Measurements from ENCODE around the gene NKAIN2. TPM values are rescaled to one million over a fixed set of nuclear protein-coding genes. Genes with fewer than 3 reads are reported as not detected.

The NKAIN2 gene
- total RNA-seq, 2 donors from 2014 or later = 0.68 TPM; not detected in 1

- Histone ChIP-seq H3K4me3 (no peak overlapping the region), H3K36me3 (no peaks in the 10 kb centered on the region), H3K4me1 (replicated peaks) (no peaks in the 10 kb centered on the region), H3K27me3 (replicated peaks; ENCODE audit: insufficient read depth) (no peaks in the 10 kb centered on the region), H3K27ac (no peak overlapping the region), H3K9me3 (no peaks in the 10 kb centered on the region)
- intact Hi-C loops (cut with DNase I) = no loop called here
- no peak for DNase-seq (ENCODE audit: low spot score)
- 97% methylated on average over 2 of the region's 2 CpGs for WGBS
- TF ChIP-seq POLR2A (IDR thresholded peaks at IDR 0.05) = no peak
- no peak for TF ChIP-seq CTCF (IDR thresholded peaks at IDR 0.05)
- no peak for TF ChIP-seq POLR2AphosphoS5 (IDR thresholded peaks at IDR 0.05)
Measured at GRCh38 chr6:124197148-124197547, 393.5 kb downstream of the NKAIN2 start.

GRCh38 chr6:124199286-124199685 is 395.6 kb downstream of the NKAIN2 start:
- 44% methylated on average over 3 of the region's 3 CpGs for WGBS
- H3K9me3 ChIP-seq = no peaks in the 10 kb centered on the region
- no peak overlapping the region for H3K27ac ChIP-seq
- TF ChIP-seq CTCF (IDR thresholded peaks at IDR 0.05) = no peak
- TF ChIP-seq POLR2A (IDR thresholded peaks at IDR 0.05) = no peak
- no peak for TF ChIP-seq POLR2AphosphoS5 (IDR thresholded peaks at IDR 0.05)
- H3K36me3 ChIP-seq = no peaks in the 10 kb centered on the region
- no peaks in the 10 kb centered on the region for H3K27me3 ChIP-seq (replicated peaks; ENCODE audit: insufficient read depth)
- intact Hi-C loops (cut with DNase I) = no loop called here
- H3K4me1 ChIP-seq (replicated peaks) = no peaks in the 10 kb centered on the region
- no peak overlapping the region for H3K4me3 ChIP-seq
- DNase-seq (ENCODE audit: low spot score) = no peak

- H3K4me1 ChIP-seq (replicated peaks) = no peaks in the 10 kb centered on the region
- H3K9me3 ChIP-seq = no peaks in the 10 kb centered on the region
- H3K27me3 ChIP-seq (replicated peaks; ENCODE audit: insufficient read depth) = no peaks in the 10 kb centered on the region
- H3K27ac ChIP-seq = no peak overlapping the region
- 74% methylated on average over 4 of the region's 4 CpGs for WGBS
- DNase-seq (ENCODE audit: low spot score) = no peak
- intact Hi-C loops (cut with DNase I) = no loop called here
- H3K36me3 ChIP-seq = no peaks in the 10 kb centered on the region
- H3K4me3 ChIP-seq = no peak overlapping the region
- TF ChIP-seq POLR2A (IDR thresholded peaks at IDR 0.05) = no peak
- no peak for TF ChIP-seq POLR2AphosphoS5 (IDR thresholded peaks at IDR 0.05)
- TF ChIP-seq CTCF (IDR thresholded peaks at IDR 0.05) = no peak
Measured at GRCh38 chr6:124200661-124201060, 397.0 kb downstream of the NKAIN2 start.

GRCh38 chr6:124203101-124203811 is 399.6 kb downstream of the NKAIN2 start:
- 51% methylated on average over 2 of the region's 2 CpGs for WGBS
- H3K9me3 ChIP-seq = no peaks in the 10 kb centered on the region
- no peaks in the 10 kb centered on the region for H3K36me3 ChIP-seq
- intact Hi-C loops (cut with DNase I) = no loop called here
- H3K4me1 ChIP-seq (replicated peaks) = no peaks in the 10 kb centered on the region
- no peaks in the 10 kb centered on the region for H3K27me3 ChIP-seq (replicated peaks; ENCODE audit: insufficient read depth)
- H3K4me3 ChIP-seq = no peak overlapping the region
- TF ChIP-seq CTCF (IDR thresholded peaks at IDR 0.05) (no peak), POLR2A (IDR thresholded peaks at IDR 0.05) (no peak), POLR2AphosphoS5 (IDR thresholded peaks at IDR 0.05) (no peak)
- no peak for DNase-seq (ENCODE audit: low spot score)
- no peak overlapping the region for H3K27ac ChIP-seq

- 43% methylated on average over 2 of the region's 2 CpGs for WGBS
- no peak overlapping the region for H3K27ac ChIP-seq
- no peak for DNase-seq (ENCODE audit: low spot score)
- H3K9me3 ChIP-seq = no peaks in the 10 kb centered on the region
- no peaks in the 10 kb centered on the region for H3K4me1 ChIP-seq (replicated peaks)
- no peaks in the 10 kb centered on the region for H3K36me3 ChIP-seq
- intact Hi-C loops (cut with DNase I) = no loop called here
- TF ChIP-seq POLR2AphosphoS5 (IDR thresholded peaks at IDR 0.05) (no peak), CTCF (IDR thresholded peaks at IDR 0.05) (no peak)
- no peak overlapping the region for H3K4me3 ChIP-seq
- no peaks in the 10 kb centered on the region for H3K27me3 ChIP-seq (replicated peaks; ENCODE audit: insufficient read depth)
Measured at GRCh38 chr6:124203812-124204167, 400.1 kb downstream of the NKAIN2 start.
